HG03378 (cell line): Measurements from ENCODE around the gene SPRYD3.
A peak's percentile ranks its signal among the peaks of the same experiment; 100 is the strongest.

Experiments used
- ATAC-seq: cut with Tn5 transposase; IDR thresholded peaks from one replicate; pipeline ENCODE4 v1.9.1; 2021; ENCODE audit warnings: mild to moderate bottlenecking, moderate library complexity; ENCODE audit not compliant: unreplicated experiment

SPRYD3 gene

GRCh38 chr12:53064613-53065436 lies 14.4 kb downstream of the SPRYD3 start:
- ATAC-seq = no peak

DNA sequence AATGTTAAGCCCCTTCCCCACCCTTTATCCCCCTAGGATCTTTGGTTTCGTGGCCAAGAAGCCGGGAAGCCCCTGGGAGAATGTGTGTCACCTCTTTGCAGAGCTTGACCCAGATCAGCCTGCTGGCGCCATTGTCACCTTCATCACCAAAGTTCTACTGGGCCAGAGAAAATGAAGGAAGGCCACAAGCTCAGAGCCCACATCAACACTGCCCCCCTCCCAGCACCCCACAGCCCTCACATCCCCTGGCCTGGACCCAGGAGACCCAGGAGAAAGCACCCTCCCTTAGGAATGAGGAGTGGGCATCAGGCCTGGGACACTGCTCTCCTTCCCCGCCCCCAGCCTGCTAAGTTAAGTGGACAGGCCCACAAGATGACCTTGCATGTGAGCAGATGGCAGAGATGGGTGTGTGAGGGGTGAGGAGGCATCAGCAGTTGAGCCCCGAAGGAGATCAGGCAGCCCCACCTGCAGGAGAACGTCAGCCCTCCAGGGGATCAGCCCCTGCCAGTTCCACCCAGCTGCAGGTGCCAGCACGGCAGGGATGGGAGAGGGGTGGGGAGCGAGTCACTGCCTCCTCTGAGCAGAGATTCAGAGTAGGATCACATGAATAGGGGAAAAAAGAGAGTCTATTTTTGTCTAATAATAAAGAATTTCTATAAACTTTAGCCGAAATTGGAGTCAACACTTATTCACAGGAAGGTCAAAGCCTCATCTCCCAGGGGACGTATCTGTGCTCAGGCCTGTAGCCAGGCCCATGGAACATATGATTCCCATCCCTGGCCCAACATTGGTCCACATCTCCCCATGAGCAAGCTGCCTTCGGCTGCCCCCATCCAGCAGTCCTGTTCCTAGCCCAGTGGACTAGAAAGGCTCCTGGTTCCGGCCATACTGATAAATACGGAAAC lies 15.2 kb downstream of the SPRYD3 start:
- ATAC-seq = no peak

DNA sequence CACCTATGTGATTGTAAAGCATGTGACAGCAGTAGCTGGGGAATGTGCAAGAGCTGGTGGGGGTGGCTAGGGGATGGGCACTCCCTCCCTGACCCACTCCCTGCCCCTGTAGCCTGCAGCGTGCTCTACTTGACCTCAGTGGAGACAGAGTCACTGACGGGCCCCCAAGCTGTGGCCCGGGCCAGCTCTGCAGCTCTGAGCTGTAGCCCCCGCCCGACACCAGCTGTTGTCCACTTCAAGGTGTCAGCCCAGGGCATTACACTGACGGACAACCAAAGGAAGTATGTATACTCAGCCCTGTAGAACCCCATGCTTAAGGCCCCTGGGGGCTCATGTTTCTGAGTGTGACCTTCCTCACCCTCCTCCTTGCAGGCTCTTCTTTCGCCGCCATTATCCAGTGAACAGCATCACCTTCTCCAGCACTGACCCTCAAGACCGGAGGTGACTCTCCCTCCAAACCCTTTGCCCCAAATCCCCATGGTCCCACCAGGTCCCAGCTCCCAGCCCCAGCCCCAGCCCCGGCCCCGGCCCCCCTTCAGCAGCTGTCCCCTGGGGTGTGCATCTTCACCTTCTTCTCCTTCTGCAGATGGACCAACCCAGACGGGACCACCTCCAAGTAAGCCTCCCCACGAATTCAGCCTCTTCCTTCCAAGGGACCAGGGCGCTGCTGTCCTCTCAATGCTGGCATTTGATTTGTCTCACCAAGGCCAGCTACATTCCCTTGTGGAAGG lies 16.0 kb downstream of the SPRYD3 start:
- ATAC-seq = no peak

- no peak for ATAC-seq
Measured at GRCh38 chr12:53062011-53062961, 16.9 kb downstream of the SPRYD3 start.

DNA sequence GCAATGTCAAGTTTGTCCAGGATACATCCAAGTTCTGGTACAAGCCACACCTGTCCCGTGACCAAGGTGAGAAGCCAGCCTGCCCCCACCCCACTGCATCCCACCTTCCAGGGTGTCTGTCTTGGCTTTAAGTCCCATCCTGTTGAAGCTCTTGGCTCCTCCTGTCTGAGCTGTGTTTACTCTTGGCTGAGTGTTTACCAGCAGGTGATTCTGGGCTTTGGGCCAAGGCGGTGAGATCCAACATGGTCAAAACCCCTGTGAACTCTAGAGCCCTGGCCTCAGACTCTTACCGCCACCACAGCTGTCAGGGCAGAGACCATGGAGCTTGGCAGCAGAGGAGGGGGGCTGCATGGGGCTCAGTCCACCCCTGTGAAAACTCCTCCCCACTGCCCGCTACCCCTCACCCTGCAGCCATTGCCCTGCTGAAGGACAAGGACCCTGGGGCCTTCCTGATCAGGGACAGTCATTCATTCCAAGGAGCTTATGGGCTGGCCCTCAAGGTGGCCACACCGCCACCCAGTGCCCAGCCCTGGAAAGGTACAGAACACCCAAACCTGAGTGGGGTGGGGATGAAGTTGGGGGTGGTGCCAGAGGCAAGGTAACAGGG lies 17.7 kb downstream of the SPRYD3 start:
- ATAC-seq = no peak

GRCh38 chr12:53060721-53061276 lies 18.4 kb downstream of the SPRYD3 start:
- no peak for ATAC-seq

DNA sequence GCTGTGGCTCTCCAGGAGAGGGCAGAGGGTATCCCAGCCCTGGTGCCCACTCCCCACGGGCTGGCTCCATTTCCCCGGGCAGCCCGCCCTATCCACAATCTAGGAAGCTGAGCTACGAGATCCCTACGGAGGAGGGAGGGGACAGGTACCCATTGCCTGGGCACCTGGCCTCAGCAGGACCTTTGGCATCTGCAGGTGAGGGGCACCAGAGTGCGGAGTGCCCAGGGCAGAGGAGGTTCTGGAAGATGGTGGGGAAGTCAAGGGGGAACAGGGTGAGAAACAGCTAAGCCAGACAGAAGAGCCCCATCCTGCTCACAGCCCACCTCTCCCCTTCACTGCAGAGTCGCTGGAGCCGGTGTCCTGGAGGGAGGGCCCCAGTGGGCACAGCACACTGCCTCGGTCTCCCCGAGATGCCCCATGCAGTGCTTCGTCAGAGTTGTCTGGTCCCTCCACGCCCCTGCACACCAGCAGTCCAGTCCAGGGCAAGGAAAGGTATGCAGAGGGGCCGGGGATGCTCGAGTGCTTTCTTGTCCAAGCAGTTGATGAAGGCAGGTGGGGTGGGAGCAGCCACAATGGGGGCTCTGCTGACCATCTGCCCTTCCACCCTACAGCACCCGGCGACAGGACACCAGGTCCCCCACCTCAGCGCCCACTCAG lies 19.0 kb downstream of the SPRYD3 start:
- no peak for ATAC-seq

GRCh38 chr12:53059434-53060063 lies 19.6 kb downstream of the SPRYD3 start:
- ATAC-seq = no peak

- no peak for ATAC-seq
Measured at GRCh38 chr12:53058674-53059433, 20.3 kb downstream of the SPRYD3 start.

- ATAC-seq = no peak
Measured at GRCh38 chr12:53057816-53058500, 21.2 kb downstream of the SPRYD3 start.

DNA sequence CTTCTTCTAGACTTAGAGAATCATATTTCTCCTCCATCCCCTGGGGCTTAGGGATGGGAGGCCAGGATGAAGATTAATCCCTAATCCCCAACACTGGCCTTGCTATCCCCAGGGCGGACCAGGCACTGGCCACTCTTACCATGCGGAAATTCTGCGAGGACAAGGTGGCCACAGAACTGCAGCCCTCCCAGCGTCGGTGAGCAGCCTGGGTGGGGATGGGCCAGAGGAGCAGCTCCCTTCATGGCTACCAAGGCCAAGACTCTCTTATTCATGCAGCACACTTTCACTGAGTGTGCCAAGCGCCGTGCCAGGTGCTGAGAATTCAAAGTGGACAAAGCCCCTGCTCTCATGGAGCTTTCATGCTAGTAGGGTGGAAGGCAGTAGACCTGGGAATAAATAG lies 22.3 kb downstream of the SPRYD3 start:
- ATAC-seq = no peak

- ATAC-seq = no peak
Measured at GRCh38 chr12:53056296-53056695, 22.9 kb downstream of the SPRYD3 start.

DNA sequence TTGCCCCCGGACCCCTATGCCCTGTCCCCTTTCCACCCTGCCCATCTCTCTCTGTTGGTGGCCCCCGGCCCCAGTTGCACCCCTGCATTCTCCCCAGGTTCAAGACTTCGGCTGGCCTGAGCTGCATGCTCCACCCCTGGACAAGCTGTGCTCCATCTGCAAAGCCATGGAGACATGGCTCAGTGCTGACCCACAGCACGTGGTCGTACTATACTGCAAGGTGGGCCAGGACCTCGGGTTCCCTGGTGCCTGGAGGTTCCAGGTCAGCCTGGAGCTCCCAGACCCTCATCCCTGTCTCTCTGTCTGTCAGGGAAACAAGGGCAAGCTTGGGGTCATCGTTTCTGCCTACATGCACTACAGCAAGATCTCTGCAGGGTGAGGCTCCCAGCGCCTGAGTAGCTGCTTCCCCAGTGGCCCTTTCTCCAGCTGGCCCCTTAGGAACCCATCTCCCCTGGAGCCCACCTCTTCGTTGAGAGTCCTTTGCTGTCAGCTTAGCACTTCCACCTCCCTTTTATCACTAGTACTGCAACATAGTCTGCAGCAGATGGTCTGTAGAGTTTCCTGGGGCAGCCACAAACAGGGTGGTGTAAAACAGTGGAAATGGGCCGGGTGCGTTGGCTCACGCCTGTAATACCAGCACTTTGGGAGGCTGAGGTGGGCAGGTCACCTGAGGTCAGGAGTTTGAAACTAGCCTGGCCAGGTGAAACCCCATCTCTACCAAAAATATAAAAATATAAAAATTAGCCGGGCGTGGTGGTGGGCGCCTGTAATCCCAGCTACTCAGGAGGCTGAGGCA lies 23.5 kb downstream of the SPRYD3 start:
- no peak for ATAC-seq

GRCh38 chr12:53054112-53054878 lies 24.9 kb downstream of the SPRYD3 start:
- ATAC-seq = peak; percentile 82
